Stimulated activated CD4-positive, alpha-beta T cell treated with anti-CD3 and anti-CD28 coated beads, TNF-alpha, amount 100 ng/mL, for 4 hours (primary cell): ENCODE data around the gene MTOR.

Source experiments
- DNase-seq, 3 experiments: peaks; one replicate each; pipeline ENCODE4 v3.0.0-alpha.2; 2020; ENCODE audit warnings: low read depth in 3 of 3

Gene MTOR

GRCh38 chr1:11062965-11063401 is 199.4 kb downstream of the MTOR start:
- no peak for DNase-seq

- no peak for DNase-seq
Observed at GRCh38 chr1:11061652-11062365, 200.5 kb downstream of the MTOR start.

GRCh38 chr1:11059968-11060830 is 202.2 kb downstream of the MTOR start, which contains the start of gene SRM:
Gene SRM, minus strand, starts transcription at chr1:11060018. Its CDS starts 75 bp downstream, at chr1:11059943.
- peak; percentile 82 to 87 (median 83) for DNase-seq

- peak in 1 of 3 experiments; percentile 33 for DNase-seq
Observed at GRCh38 chr1:11059155-11059967, 203.0 kb downstream of the MTOR start.

- no peak for DNase-seq
Observed at GRCh38 chr1:11058595-11059154, 203.7 kb downstream of the MTOR start.

- DNase-seq: no peak
Observed at GRCh38 chr1:11058026-11058425, 204.3 kb downstream of the MTOR start.

GRCh38 chr1:11057477-11057876 is 204.9 kb downstream of the MTOR start:
- DNase-seq: no peak
